SK-N-SH (cell line): ENCODE measurements around the gene C22orf15.

ENCODE experiments used
- CHD2 ChIP-seq: fragments of 150-350 bp; IDR thresholded peaks from 2 replicates; pipeline ENCODE4 v1.6.1; 2018; ENCODE audit warnings: low read length; ENCODE audit not compliant: partially characterized antibody
- ELF1 ChIP-seq: IDR thresholded peaks from 2 replicates; pipeline ENCODE4 v1.4.0; 2012
- EP300 ChIP-seq, 2 experiments: IDR thresholded peaks; 2 replicates each; pipeline versions ENCODE4 v1.4.0 to v1.6.1; 2012; ENCODE audit warnings: borderline replicate concordance in 1 of 2, low read depth in 1 of 2, low read length in 1 of 2
- FOXM1 ChIP-seq: IDR thresholded peaks from 2 replicates; pipeline ENCODE4 v1.4.0; 2012; ENCODE audit warnings: low read depth, mild to moderate bottlenecking
- GABPA ChIP-seq: IDR thresholded peaks from 2 replicates; pipeline ENCODE4 v1.4.0; 2012; ENCODE audit warnings: low read depth, mild to moderate bottlenecking
- GATA2 ChIP-seq: sonication (generic); formaldehyde crosslinking; IDR thresholded peaks from 2 replicates; pipeline ENCODE4 v1.5.0; 2020; ENCODE audit warnings: mild to moderate bottlenecking, missing genetic modification reagents
- JUND ChIP-seq: IDR thresholded peaks from 2 replicates; pipeline ENCODE4 v1.4.0; 2012
- MXI1 ChIP-seq: IDR thresholded peaks from 2 replicates; pipeline ENCODE4 v1.6.1; 2012; ENCODE audit warnings: mild to moderate bottlenecking, low read depth, low read length, improper control_type of control experiment
- POLR2AphosphoS5 ChIP-seq: IDR thresholded peaks from 2 replicates; pipeline ENCODE4 v1.6.1; 2012; ENCODE audit warnings: low read depth, low read length
- TAF1 ChIP-seq: IDR thresholded peaks from 2 replicates; pipeline ENCODE4 v1.6.1; 2012; ENCODE audit warnings: low read depth, mild to moderate bottlenecking, low read length, moderate library complexity, borderline replicate concordance
- TF ChIP-seq, protein P1 (sequence below): IDR thresholded peaks from 2 replicates; pipeline ENCODE4 v1.4.0; 2012; ENCODE audit warnings: low read depth
- TF ChIP-seq, protein P2 (sequence below): fragments of 200-600 bp; sonication (generic); IDR thresholded peaks from 2 replicates; pipeline ENCODE4 v1.6.1; 2017; ENCODE audit warnings: antibody characterized with exemption, mild to moderate bottlenecking, moderate library complexity
- TF ChIP-seq, protein P3 (sequence below): IDR thresholded peaks from 2 replicates; pipeline ENCODE4 v1.6.1; 2012; ENCODE audit warnings: mild to moderate bottlenecking, low read depth, low read length, moderate library complexity

DNA sequence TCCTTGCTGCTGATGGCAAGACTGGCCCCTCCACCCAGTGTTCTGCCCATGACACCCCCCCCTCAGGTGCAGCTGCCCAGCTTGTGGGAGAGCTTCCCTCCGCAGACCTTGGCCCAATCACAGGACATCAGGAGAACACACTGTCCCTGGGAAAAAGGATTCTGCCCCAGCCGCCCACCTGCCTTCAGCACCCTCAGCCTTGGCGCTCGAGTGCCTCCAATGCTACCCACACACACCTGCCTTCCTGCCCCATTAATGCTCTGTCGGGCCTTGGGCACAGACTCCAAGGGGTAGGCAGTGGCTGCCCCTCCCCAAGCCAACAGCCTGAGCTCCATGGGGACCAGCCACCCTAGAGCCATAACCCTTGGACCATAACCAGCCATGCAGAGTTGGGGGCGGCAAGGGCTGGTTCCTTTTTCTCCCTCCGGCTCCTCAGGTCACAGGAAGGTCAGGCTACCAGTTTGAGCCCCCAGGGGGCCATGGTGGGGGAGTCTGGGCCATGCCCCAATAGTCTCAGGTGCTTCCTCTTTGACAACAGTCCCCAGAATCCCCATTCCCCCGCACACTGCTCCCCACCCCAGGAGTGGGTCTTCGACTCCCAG, 10.6 kb upstream of the C22orf15 start:
- TF ChIP-seq, protein P1, sequence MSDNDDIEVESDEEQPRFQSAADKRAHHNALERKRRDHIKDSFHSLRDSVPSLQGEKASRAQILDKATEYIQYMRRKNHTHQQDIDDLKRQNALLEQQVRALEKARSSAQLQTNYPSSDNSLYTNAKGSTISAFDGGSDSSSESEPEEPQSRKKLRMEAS: no peak
- TF ChIP-seq, protein P2, sequence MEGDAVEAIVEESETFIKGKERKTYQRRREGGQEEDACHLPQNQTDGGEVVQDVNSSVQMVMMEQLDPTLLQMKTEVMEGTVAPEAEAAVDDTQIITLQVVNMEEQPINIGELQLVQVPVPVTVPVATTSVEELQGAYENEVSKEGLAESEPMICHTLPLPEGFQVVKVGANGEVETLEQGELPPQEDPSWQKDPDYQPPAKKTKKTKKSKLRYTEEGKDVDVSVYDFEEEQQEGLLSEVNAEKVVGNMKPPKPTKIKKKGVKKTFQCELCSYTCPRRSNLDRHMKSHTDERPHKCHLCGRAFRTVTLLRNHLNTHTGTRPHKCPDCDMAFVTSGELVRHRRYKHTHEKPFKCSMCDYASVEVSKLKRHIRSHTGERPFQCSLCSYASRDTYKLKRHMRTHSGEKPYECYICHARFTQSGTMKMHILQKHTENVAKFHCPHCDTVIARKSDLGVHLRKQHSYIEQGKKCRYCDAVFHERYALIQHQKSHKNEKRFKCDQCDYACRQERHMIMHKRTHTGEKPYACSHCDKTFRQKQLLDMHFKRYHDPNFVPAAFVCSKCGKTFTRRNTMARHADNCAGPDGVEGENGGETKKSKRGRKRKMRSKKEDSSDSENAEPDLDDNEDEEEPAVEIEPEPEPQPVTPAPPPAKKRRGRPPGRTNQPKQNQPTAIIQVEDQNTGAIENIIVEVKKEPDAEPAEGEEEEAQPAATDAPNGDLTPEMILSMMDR: no peak
- TF ChIP-seq FOXM1 (no peak), CHD2 (no peak), POLR2AphosphoS5 (no peak), JUND (no peak), TAF1 (no peak), ELF1 (no peak), EP300 (IDR thresholded peaks at IDR 0.05; ENCODE audit: borderline replicate concordance in 1 of 2, low read depth in 1 of 2, low read length in 1 of 2) (no peak), GATA2 (CRISPR knock-in tag) (no peak), MXI1 (no peak), GABPA (no peak)
- TF ChIP-seq, protein P3, sequence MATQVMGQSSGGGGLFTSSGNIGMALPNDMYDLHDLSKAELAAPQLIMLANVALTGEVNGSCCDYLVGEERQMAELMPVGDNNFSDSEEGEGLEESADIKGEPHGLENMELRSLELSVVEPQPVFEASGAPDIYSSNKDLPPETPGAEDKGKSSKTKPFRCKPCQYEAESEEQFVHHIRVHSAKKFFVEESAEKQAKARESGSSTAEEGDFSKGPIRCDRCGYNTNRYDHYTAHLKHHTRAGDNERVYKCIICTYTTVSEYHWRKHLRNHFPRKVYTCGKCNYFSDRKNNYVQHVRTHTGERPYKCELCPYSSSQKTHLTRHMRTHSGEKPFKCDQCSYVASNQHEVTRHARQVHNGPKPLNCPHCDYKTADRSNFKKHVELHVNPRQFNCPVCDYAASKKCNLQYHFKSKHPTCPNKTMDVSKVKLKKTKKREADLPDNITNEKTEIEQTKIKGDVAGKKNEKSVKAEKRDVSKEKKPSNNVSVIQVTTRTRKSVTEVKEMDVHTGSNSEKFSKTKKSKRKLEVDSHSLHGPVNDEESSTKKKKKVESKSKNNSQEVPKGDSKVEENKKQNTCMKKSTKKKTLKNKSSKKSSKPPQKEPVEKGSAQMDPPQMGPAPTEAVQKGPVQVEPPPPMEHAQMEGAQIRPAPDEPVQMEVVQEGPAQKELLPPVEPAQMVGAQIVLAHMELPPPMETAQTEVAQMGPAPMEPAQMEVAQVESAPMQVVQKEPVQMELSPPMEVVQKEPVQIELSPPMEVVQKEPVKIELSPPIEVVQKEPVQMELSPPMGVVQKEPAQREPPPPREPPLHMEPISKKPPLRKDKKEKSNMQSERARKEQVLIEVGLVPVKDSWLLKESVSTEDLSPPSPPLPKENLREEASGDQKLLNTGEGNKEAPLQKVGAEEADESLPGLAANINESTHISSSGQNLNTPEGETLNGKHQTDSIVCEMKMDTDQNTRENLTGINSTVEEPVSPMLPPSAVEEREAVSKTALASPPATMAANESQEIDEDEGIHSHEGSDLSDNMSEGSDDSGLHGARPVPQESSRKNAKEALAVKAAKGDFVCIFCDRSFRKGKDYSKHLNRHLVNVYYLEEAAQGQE: no peak
